SK-N-SH (cell line): Measurements from ENCODE around the gene ATP1A2. TPM values are rescaled to one million over a fixed set of nuclear protein-coding genes. Genes with fewer than 3 reads are reported as not detected.

ENCODE experiments used
- CTCF ChIA-PET: fragments of 300-600, 350-600 bp; formaldehyde crosslinking; extraction: SDS; loops from one replicate; lab custom pipeline; 2021; lab: Yijun Ruan, JAX
- POLR2A ChIA-PET: fragments of 350-600 bp; sonication (Branson Sonifier 250); formaldehyde crosslinking; extraction: SDS; loops from one replicate; lab custom pipeline; 2020; ENCODE audit warnings: antibody characterized with exemption, inconsistent platforms; lab: Yijun Ruan, JAX
- DNase-seq: peaks from one replicate; pipeline ENCODE4 v3.0.0; 2012
- H2AFZ ChIP-seq: fragments of 200-600 bp; sonication (generic); 2 replicates; pipeline ENCODE4 v1.8.1; 2016; ENCODE audit warnings: antibody characterized with exemption, mild to moderate bottlenecking, low read depth
- H3F3A ChIP-seq: fragments of 200-600 bp; sonication (generic); replicated peaks from 2 replicates; pipeline ENCODE3; 2016; ENCODE audit warnings: antibody characterized with exemption, mild to moderate bottlenecking; ENCODE audit not compliant: insufficient read depth
- H3K27ac ChIP-seq, 2 experiments: fragments of 200-500 bp in 1 of 2; fragments of 200-600 bp in 1 of 2; sonication (Bioruptor generic) in 1 of 2; sonication (generic), shearing (Covaris generic) in 1 of 2; 2 replicates each; pipeline versions ENCODE4 v1.5.1 to v1.6.1; 2014 to 2016; ENCODE audit warnings: low read depth in 2 of 2, inconsistent platforms in 1 of 2, low read length in 1 of 2, mild to moderate bottlenecking in 1 of 2, mixed read lengths in 1 of 2
- H3K27me3 ChIP-seq: fragments of 200-600 bp; sonication (generic), shearing (Covaris generic); 2 replicates; pipeline ENCODE4 v1.6.1; 2016; ENCODE audit warnings: mixed run types; ENCODE audit not compliant: insufficient read depth
- H3K36me3 ChIP-seq, 2 experiments: fragments of 200-500 bp in 1 of 2; fragments of 200-600 bp in 1 of 2; sonication (Bioruptor generic) in 1 of 2; sonication (generic) in 1 of 2; replicated peaks in 1 of 2; 2 replicates each; pipeline versions ENCODE3 to v1.5.1; 2014 to 2016; ENCODE audit warnings: low read length in 1 of 2, mild to moderate bottlenecking in 1 of 2; ENCODE audit not compliant: insufficient read depth in 2 of 2, control insufficient read depth in 1 of 2
- H3K4me1 ChIP-seq, 2 experiments: fragments of 200-500 bp in 1 of 2; fragments of 200-600 bp in 1 of 2; sonication (Bioruptor generic) in 1 of 2; sonication (generic), shearing (Covaris generic) in 1 of 2; 2 replicates each; pipeline versions ENCODE4 v1.5.1 to v1.6.1; 2014 to 2016; ENCODE audit warnings: low read depth in 1 of 2, low read length in 1 of 2, mixed run types in 1 of 2; ENCODE audit not compliant: insufficient read depth in 2 of 2, control insufficient read depth in 1 of 2
- H3K4me2 ChIP-seq: fragments of 200-600 bp; sonication (generic), shearing (Covaris generic); 2 replicates; pipeline ENCODE4 v1.6.1; 2017; ENCODE audit warnings: mixed run types
- H3K4me3 ChIP-seq, 2 experiments: fragments of 200-500 bp in 1 of 2; fragments of 200-600 bp in 1 of 2; sonication (Bioruptor generic) in 1 of 2; sonication (generic), shearing (Covaris generic) in 1 of 2; 2 replicates each; pipeline versions ENCODE4 v1.5.1 to v1.8.1; 2014 to 2016; ENCODE audit warnings: low read depth in 2 of 2, inconsistent platforms in 1 of 2, low read length in 1 of 2, mild to moderate bottlenecking in 1 of 2, mixed read lengths in 1 of 2, moderate library complexity in 1 of 2
- H3K79me2 ChIP-seq: fragments of 200-600 bp; sonication (generic); 2 replicates; pipeline ENCODE4 v1.8.1; 2017; ENCODE audit warnings: mild to moderate bottlenecking; ENCODE audit not compliant: insufficient read depth
- H3K9ac ChIP-seq: fragments of 200-600 bp; sonication (generic); 2 replicates; pipeline ENCODE4 v1.6.1; 2017; ENCODE audit warnings: mixed run types
- H3K9me2 ChIP-seq: fragments of 200-600 bp; sonication (generic); 2 replicates; pipeline ENCODE4 v1.6.1; 2017; ENCODE audit warnings: mixed run types
- H3K9me3 ChIP-seq: fragments of 200-600 bp; sonication (generic); 2 replicates; pipeline ENCODE4 v1.6.1; 2017; ENCODE audit warnings: mixed run types, mild to moderate bottlenecking, moderate library complexity
- H4K20me1 ChIP-seq: fragments of 200-600 bp; sonication (generic); 2 replicates; pipeline ENCODE4 v1.6.1; 2017; ENCODE audit warnings: mild to moderate bottlenecking, mixed run types; ENCODE audit not compliant: insufficient read depth
- CHD2 ChIP-seq: fragments of 150-350 bp; IDR thresholded peaks from 2 replicates; pipeline ENCODE4 v1.6.1; 2018; ENCODE audit warnings: low read length; ENCODE audit not compliant: partially characterized antibody
- ELF1 ChIP-seq: IDR thresholded peaks from 2 replicates; pipeline ENCODE4 v1.4.0; 2012
- EP300 ChIP-seq, 2 experiments: IDR thresholded peaks; 2 replicates each; pipeline versions ENCODE4 v1.4.0 to v1.6.1; 2012; ENCODE audit warnings: borderline replicate concordance in 1 of 2, low read depth in 1 of 2, low read length in 1 of 2
- FOXM1 ChIP-seq: IDR thresholded peaks from 2 replicates; pipeline ENCODE4 v1.4.0; 2012; ENCODE audit warnings: low read depth, mild to moderate bottlenecking
- GABPA ChIP-seq: IDR thresholded peaks from 2 replicates; pipeline ENCODE4 v1.4.0; 2012; ENCODE audit warnings: low read depth, mild to moderate bottlenecking
- GATA2 ChIP-seq: sonication (generic); formaldehyde crosslinking; IDR thresholded peaks from 2 replicates; pipeline ENCODE4 v1.5.0; 2020; ENCODE audit warnings: mild to moderate bottlenecking, missing genetic modification reagents
- MEF2A ChIP-seq: IDR thresholded peaks from 2 replicates; pipeline ENCODE4 v1.4.0; 2012; ENCODE audit warnings: low read depth, borderline replicate concordance
- NFIC ChIP-seq: IDR thresholded peaks from 2 replicates; pipeline ENCODE4 v1.4.0; 2012; ENCODE audit warnings: borderline replicate concordance
- PBX3 ChIP-seq: IDR thresholded peaks from 2 replicates; pipeline ENCODE4; 2012
- RAD21 ChIP-seq: IDR thresholded peaks from 2 replicates; pipeline ENCODE4 v1.6.1; 2012; ENCODE audit warnings: mild to moderate bottlenecking, low read length
- RFX5 ChIP-seq: IDR thresholded peaks from 2 replicates; pipeline ENCODE4 v1.6.1; 2012; ENCODE audit warnings: mild to moderate bottlenecking, improper control_type of control experiment, low read length
- SMC3 ChIP-seq: IDR thresholded peaks from 2 replicates; pipeline ENCODE4 v1.6.1; 2012; ENCODE audit warnings: low read depth, low read length, improper control_type of control experiment
- TCF12 ChIP-seq: IDR thresholded peaks from 2 replicates; pipeline ENCODE4 v1.4.0; 2012
- TEAD4 ChIP-seq: IDR thresholded peaks from 2 replicates; pipeline ENCODE4 v1.4.0; 2012; ENCODE audit warnings: mild to moderate bottlenecking, borderline replicate concordance; ENCODE audit not compliant: insufficient read depth
- WGBS: methylation state at CpG from one replicate; pipeline ENCODE4 v1.1.6; 2017; ENCODE audit warnings: low lambda C conversion rate; 5-methylcytosine and 5-hydroxymethylcytosine counted together
- polyA plus RNA-seq, 3 experiments: library from polyadenylated mRNA; depleted of rRNA; stranded (reverse); fragments of >200 nt; gene quantifications; 2 replicates each; pipeline ENCODE4 v1.2.3, GENCODE V29; 2012
- TF ChIP-seq, protein P1 (sequence below): IDR thresholded peaks from 2 replicates; pipeline ENCODE4 v1.6.1; 2012; ENCODE audit warnings: mild to moderate bottlenecking, low read depth, low read length, moderate library complexity
- TF ChIP-seq, protein P2 (sequence below): fragments of 200-600 bp; sonication (generic); IDR thresholded peaks from 2 replicates; pipeline ENCODE4 v1.6.1; 2017; ENCODE audit warnings: antibody characterized with exemption, mild to moderate bottlenecking, moderate library complexity

Gene ATP1A2
- polyA plus RNA-seq, 1 of the 3 experiments (the other 2 are of a cell fraction), result 0.07 TPM

- TF ChIP-seq RFX5 (no peak), EP300 (IDR thresholded peaks at IDR 0.05; ENCODE audit: borderline replicate concordance in 1 of 2, low read depth in 1 of 2, low read length in 1 of 2) (no peak), TCF12 (no peak), GABPA (no peak)
- TF ChIP-seq, all 33 proteins: peak for 0
Measured at GRCh38 chr1:160154790-160155189, 39.2 kb downstream of the ATP1A2 start (continued).

GRCh38 chr1:160156361-160156760 is 40.8 kb downstream of the ATP1A2 start:
- CTCF ChIA-PET, result interaction anchor here (1.0 to 2.1 kb wide), 4 partner anchors 8 to 56 kb away, joined by 3 to 4 read pairs (median 3); no protein-coding TSS in a partner anchor
- Histone ChIP-seq H3K79me2 (no peaks in the 10 kb centered on the region), H4K20me1 (no peaks in the 10 kb centered on the region), H3K9me2 (no peaks in the 10 kb centered on the region), H3K4me3 (no peak overlapping the region), H3K27me3 (no peaks in the 10 kb centered on the region; the same call in 1 of the 2 replicates), H3F3A (no peaks in the 10 kb centered on the region), H2AFZ (no peak overlapping the region), H3K9ac (no peak overlapping the region), H3K36me3 (no peaks in the 10 kb centered on the region), H3K4me2 (no peak overlapping the region), H3K4me1 (no peaks in the 10 kb centered on the region), H3K9me3 (no peaks in the 10 kb centered on the region), H3K27ac (no peak overlapping the region)
- TF ChIP-seq PBX3 (no peak), TEAD4 (no peak), RAD21 (no peak), RFX5 (no peak), GATA2 (CRISPR knock-in tag) (no peak), MEF2A (no peak), ELF1 (no peak), GABPA (no peak), NFIC (no peak), TCF12 (no peak), FOXM1 (no peak), CHD2 (no peak), SMC3 (no peak), EP300 (IDR thresholded peaks at IDR 0.05; ENCODE audit: borderline replicate concordance in 1 of 2, low read depth in 1 of 2, low read length in 1 of 2) (no peak)
- TF ChIP-seq, protein P1, sequence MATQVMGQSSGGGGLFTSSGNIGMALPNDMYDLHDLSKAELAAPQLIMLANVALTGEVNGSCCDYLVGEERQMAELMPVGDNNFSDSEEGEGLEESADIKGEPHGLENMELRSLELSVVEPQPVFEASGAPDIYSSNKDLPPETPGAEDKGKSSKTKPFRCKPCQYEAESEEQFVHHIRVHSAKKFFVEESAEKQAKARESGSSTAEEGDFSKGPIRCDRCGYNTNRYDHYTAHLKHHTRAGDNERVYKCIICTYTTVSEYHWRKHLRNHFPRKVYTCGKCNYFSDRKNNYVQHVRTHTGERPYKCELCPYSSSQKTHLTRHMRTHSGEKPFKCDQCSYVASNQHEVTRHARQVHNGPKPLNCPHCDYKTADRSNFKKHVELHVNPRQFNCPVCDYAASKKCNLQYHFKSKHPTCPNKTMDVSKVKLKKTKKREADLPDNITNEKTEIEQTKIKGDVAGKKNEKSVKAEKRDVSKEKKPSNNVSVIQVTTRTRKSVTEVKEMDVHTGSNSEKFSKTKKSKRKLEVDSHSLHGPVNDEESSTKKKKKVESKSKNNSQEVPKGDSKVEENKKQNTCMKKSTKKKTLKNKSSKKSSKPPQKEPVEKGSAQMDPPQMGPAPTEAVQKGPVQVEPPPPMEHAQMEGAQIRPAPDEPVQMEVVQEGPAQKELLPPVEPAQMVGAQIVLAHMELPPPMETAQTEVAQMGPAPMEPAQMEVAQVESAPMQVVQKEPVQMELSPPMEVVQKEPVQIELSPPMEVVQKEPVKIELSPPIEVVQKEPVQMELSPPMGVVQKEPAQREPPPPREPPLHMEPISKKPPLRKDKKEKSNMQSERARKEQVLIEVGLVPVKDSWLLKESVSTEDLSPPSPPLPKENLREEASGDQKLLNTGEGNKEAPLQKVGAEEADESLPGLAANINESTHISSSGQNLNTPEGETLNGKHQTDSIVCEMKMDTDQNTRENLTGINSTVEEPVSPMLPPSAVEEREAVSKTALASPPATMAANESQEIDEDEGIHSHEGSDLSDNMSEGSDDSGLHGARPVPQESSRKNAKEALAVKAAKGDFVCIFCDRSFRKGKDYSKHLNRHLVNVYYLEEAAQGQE, result no peak
- TF ChIP-seq, protein P2, sequence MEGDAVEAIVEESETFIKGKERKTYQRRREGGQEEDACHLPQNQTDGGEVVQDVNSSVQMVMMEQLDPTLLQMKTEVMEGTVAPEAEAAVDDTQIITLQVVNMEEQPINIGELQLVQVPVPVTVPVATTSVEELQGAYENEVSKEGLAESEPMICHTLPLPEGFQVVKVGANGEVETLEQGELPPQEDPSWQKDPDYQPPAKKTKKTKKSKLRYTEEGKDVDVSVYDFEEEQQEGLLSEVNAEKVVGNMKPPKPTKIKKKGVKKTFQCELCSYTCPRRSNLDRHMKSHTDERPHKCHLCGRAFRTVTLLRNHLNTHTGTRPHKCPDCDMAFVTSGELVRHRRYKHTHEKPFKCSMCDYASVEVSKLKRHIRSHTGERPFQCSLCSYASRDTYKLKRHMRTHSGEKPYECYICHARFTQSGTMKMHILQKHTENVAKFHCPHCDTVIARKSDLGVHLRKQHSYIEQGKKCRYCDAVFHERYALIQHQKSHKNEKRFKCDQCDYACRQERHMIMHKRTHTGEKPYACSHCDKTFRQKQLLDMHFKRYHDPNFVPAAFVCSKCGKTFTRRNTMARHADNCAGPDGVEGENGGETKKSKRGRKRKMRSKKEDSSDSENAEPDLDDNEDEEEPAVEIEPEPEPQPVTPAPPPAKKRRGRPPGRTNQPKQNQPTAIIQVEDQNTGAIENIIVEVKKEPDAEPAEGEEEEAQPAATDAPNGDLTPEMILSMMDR, result no peak
- POLR2A ChIA-PET, result no interaction called here
- DNase-seq, result no peak
- WGBS, result 37% methylated on average over 5 of the region's 5 CpGs
